Smooth muscle cell (in vitro differentiated cells): ENCODE results near the gene HLA-A. TPM values are rescaled to one million over a fixed set of nuclear protein-coding genes. Genes with fewer than 3 reads are reported as not detected.
"Not testable (repeated sequence)": the region's sequence is repeated elsewhere in the genome, so short reads cannot be mapped to it uniquely, and the experiment has no call there.

Experiments
- DNase-seq: peaks from one replicate; lab custom pipeline; 2025; ENCODE audit not compliant: unreplicated experiment; lab: John Stamatoyannopoulos, UW
- H2AFZ ChIP-seq: fragments of 200-600 bp; sonication (generic); 2 replicates; pipeline ENCODE4 v1.6.0; 2016; ENCODE audit warnings: antibody characterized with exemption, low read depth, mild to moderate bottlenecking
- H3F3A ChIP-seq: fragments of 200-600 bp; sonication (generic); 2 replicates; pipeline ENCODE4 v1.6.0; 2017; ENCODE audit warnings: antibody characterized with exemption, low read depth
- H3K27ac ChIP-seq: fragments of 200-600 bp; sonication (generic); 2 replicates; pipeline ENCODE4 v1.5.1; 2016; ENCODE audit warnings: low read depth, mild to moderate bottlenecking
- H3K27me3 ChIP-seq: fragments of 200-600 bp; sonication (generic); 2 replicates; pipeline ENCODE4 v1.6.1; 2016; ENCODE audit warnings: low read depth, mild to moderate bottlenecking
- H3K36me3 ChIP-seq: fragments of 200-600 bp; sonication (generic); 2 replicates; pipeline ENCODE4 v1.5.1; 2016; ENCODE audit warnings: low read depth
- H3K4me1 ChIP-seq: fragments of 200-600 bp; sonication (generic); 2 replicates; pipeline ENCODE4 v1.5.1; 2016; ENCODE audit warnings: low read depth
- H3K4me2 ChIP-seq: fragments of 200-600 bp; sonication (generic); 2 replicates; pipeline ENCODE4 v1.6.0; 2016; ENCODE audit warnings: mild to moderate bottlenecking
- H3K4me3 ChIP-seq: fragments of 200-600 bp; sonication (generic); 2 replicates; pipeline ENCODE4 v1.5.1; 2016; ENCODE audit warnings: mild to moderate bottlenecking
- H3K79me2 ChIP-seq: fragments of 200-600 bp; sonication (generic); 2 replicates; pipeline ENCODE4 v1.6.0; 2016; ENCODE audit warnings: low read depth, mild to moderate bottlenecking
- H3K9ac ChIP-seq: fragments of 200-600 bp; sonication (generic); 2 replicates; pipeline ENCODE4 v1.6.0; 2016; ENCODE audit warnings: low read depth
- H3K9me3 ChIP-seq: fragments of 200-600 bp; sonication (generic); replicated peaks from 2 replicates; pipeline ENCODE4 v1.5.1; 2016; ENCODE audit warnings: low read depth
- H4K20me1 ChIP-seq: fragments of 200-600 bp; sonication (generic); 2 replicates; pipeline ENCODE4 v1.6.0; 2016; ENCODE audit warnings: low read depth
- WGBS: methylation state at CpG from one replicate; pipeline ENCODE4 v1.1.7; 2016; ENCODE audit warnings: low lambda C conversion rate; 5-methylcytosine and 5-hydroxymethylcytosine counted together
- polyA plus RNA-seq: library from polyadenylated mRNA; unstranded; fragments of >200 nt; fragmentation: Nextera tagmentation; extraction: Ambion mirVana; gene quantifications from 2 replicates; pipeline ENCODE4 v1.2.1, GENCODE V29; 2016
- total RNA-seq: library from RNA; depleted of rRNA; stranded (reverse); fragments of >200 nt; gene quantifications from 2 replicates; pipeline ENCODE4 v1.2.3, GENCODE V29; 2014
- TF ChIP-seq, protein P1 (sequence below): fragments of 200-600 bp; sonication (generic); IDR thresholded peaks from 2 replicates; pipeline ENCODE4 v1.5.1; 2017; ENCODE audit warnings: borderline replicate concordance, mild to moderate bottlenecking, antibody characterized with exemption; ENCODE audit not compliant: insufficient read depth, poor library complexity, severe bottlenecking

HLA-A gene
- total and polyA plus RNA-seq, 2 experiments from 2014 or later = 287 to 558 TPM

GRCh38 chr6:29975561-29975907 lies 33.2 kb downstream of the HLA-A start:
- Histone ChIP-seq H3K27ac (no peak overlapping the region), H3K79me2 (no peaks in the 10 kb centered on the region), H3K4me3 (no peak overlapping the region), H3K4me2 (no peak overlapping the region), H3K9ac (no peak overlapping the region), H3K36me3 (no peaks in the 10 kb centered on the region), H3F3A (no peaks in the 10 kb centered on the region), H3K27me3 (peaks cover 65% of the 10 kb centered on the region), H3K9me3 (no peaks in the 10 kb centered on the region), H2AFZ (no peak overlapping the region), H4K20me1 (no peaks in the 10 kb centered on the region), H3K4me1 (peaks cover 5% of the 10 kb centered on the region)
- WGBS = 6% methylated on average over 25 of the region's 25 CpGs
- TF ChIP-seq, protein P1, sequence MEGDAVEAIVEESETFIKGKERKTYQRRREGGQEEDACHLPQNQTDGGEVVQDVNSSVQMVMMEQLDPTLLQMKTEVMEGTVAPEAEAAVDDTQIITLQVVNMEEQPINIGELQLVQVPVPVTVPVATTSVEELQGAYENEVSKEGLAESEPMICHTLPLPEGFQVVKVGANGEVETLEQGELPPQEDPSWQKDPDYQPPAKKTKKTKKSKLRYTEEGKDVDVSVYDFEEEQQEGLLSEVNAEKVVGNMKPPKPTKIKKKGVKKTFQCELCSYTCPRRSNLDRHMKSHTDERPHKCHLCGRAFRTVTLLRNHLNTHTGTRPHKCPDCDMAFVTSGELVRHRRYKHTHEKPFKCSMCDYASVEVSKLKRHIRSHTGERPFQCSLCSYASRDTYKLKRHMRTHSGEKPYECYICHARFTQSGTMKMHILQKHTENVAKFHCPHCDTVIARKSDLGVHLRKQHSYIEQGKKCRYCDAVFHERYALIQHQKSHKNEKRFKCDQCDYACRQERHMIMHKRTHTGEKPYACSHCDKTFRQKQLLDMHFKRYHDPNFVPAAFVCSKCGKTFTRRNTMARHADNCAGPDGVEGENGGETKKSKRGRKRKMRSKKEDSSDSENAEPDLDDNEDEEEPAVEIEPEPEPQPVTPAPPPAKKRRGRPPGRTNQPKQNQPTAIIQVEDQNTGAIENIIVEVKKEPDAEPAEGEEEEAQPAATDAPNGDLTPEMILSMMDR = no peak
- no peak for DNase-seq

DNA sequence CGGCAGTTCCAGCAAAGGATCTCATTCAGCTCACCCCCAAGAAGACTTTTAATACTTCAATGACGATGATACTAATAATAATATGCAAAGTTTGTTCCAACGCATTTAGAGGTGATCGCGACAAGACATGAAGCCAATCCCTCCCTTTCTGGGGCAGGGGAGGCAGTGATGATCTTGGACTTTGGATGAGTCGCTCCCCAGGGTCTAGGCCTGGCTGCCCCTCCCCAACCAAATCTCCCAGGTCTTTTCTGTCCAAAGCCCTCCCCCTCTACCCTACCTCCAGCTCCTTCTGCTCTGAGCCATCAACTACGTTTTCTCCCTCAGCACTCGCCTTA lies 33.9 kb downstream of the HLA-A start:
- Histone ChIP-seq H2AFZ (no peak overlapping the region), H3K27me3 (peaks cover 65% of the 10 kb centered on the region), H3K4me1 (peaks cover 5% of the 10 kb centered on the region), H4K20me1 (no peaks in the 10 kb centered on the region), H3K4me3 (peak overlapping the region; percentile 66), H3K36me3 (no peaks in the 10 kb centered on the region), H3F3A (no peaks in the 10 kb centered on the region), H3K27ac (no peak overlapping the region), H3K9me3 (no peaks in the 10 kb centered on the region), H3K9ac (no peak overlapping the region), H3K4me2 (peak overlapping the region; percentile 92), H3K79me2 (no peaks in the 10 kb centered on the region)
- TF ChIP-seq, protein P1 = no peak
- no peak for DNase-seq
- 13% methylated on average over 8 of the region's 8 CpGs for WGBS

DNA sequence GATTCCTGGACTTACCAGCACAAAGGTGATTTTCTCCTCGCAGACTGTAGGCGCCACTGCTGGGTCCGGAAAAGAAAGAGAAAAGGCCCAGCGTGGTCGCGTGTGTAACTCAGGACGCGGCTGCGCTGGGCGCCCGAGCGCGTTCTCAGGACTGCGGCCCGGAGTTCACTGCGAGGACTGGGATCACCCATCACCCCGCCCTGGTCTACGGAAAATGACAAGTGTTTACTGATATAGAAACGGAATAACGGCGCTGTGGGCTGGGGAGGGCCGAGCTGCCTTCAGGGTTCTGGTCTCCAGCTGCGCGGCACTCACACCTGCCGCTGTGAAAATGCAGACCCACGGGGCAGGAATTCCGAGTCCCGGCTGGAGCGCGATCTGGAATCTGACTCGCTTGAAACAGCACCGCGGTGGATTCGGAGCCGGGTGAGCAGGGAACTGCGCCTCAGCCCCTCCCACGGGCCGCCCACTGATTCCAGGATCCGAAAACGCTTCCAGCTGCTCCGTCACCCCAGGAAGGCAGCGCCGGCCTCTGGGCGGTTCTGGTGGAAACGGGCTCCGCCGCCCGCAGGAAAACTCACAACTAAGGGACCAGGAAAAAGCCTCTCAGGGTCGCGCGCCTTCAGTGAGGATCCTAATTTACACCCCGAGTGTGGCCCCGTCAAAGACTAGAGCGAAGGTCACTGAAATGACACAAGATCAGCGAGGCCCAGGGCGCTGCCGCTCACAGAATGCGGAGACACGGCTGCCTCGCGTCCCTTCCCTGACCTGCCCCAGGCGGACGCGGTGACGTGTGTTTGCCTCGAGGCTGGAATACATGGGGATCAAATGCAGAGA lies 34.5 kb downstream of the HLA-A start:
- Histone ChIP-seq H3K27ac (no peak overlapping the region), H3K9me3 (no peaks in the 10 kb centered on the region), H3K4me1 (peaks cover 5% of the 10 kb centered on the region), H3K4me2 (peak overlapping the region; percentile 92), H3K9ac (peak overlapping the region; percentile 40), H3K36me3 (no peaks in the 10 kb centered on the region), H3F3A (no peaks in the 10 kb centered on the region), H3K79me2 (no peaks in the 10 kb centered on the region), H3K4me3 (peak overlapping the region; percentile 66), H3K27me3 (peaks cover 65% of the 10 kb centered on the region), H2AFZ (peak overlapping the region; percentile 98), H4K20me1 (no peaks in the 10 kb centered on the region)
- DNase-seq = peak; percentile 38
- WGBS = under 1% methylated on average over 66 of the region's 66 CpGs
- TF ChIP-seq, protein P1 = no peak

DNA sequence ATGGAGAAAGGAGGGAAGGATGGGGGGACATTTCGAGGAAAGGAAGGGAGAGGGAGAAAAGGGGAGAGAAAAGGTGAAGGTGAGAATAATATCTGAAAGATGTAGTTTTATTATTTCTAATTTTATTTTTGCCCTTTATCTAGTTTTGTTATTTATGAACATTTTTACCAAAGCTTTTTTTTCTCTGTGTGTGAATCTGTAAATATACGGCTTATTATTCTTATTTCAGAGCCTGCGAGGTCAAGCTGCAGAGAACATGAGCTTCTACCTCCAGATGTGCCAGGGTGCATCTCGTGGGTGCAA lies 35.0 kb downstream of the HLA-A start:
- Histone ChIP-seq H3K9ac (no peak overlapping the region), H3K27ac (no peak overlapping the region), H3K4me3 (peak overlapping the region; percentile 66), H3K79me2 (no peaks in the 10 kb centered on the region), H3K4me1 (peaks cover 5% of the 10 kb centered on the region), H3K27me3 (peaks cover 60% of the 10 kb centered on the region), H3K9me3 (no peaks in the 10 kb centered on the region), H3F3A (no peaks in the 10 kb centered on the region), H2AFZ (peak overlapping the region; percentile 98), H4K20me1 (no peaks in the 10 kb centered on the region), H3K36me3 (no peaks in the 10 kb centered on the region), H3K4me2 (peak overlapping the region; percentile 92)
- DNase-seq = no peak
- 74% methylated on average over 4 of the region's 4 CpGs for WGBS
- TF ChIP-seq, protein P1 = no peak

DNA sequence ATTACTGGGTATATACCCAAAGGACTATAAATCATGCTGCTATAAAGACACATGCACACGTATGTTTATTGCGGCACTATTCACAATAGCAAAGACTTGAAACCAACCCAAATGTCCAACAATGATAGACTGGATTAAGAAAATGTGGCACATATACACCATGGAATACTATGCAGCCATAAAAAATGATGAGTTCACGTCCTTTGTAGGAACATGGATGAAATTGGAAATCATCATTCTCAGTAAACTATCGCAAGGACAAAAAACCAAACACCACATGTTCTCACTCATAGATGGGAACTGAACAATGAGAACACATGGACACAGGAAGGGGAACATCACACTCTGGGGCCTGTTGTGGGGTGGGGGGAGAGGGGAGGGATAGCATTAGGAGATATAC lies 37.7 kb downstream of the HLA-A start:
- 100% methylated on average over 1 of the region's 4 CpGs for WGBS
- not testable (repeated sequence) for H3K79me2 ChIP-seq, H3K4me1 ChIP-seq, H3K9ac ChIP-seq, H3K36me3 ChIP-seq, H2AFZ ChIP-seq, H3K4me3 ChIP-seq, H3K4me2 ChIP-seq, DNase-seq, H3K9me3 ChIP-seq, H3K27ac ChIP-seq, H4K20me1 ChIP-seq, H3F3A ChIP-seq
- H3K27me3 ChIP-seq = peaks cover 33% of the 10 kb centered on the region
